ENCODE measurements around the gene A2ML1. TPM values are rescaled to one million over a fixed set of nuclear protein-coding genes. Genes with fewer than 3 reads are reported as not detected.
"Not testable (repeated sequence)": the region's sequence is repeated elsewhere in the genome, so short reads cannot be mapped to it uniquely, and the experiment has no call there.

A2ML1 gene
- total and polyA plus RNA-seq, 7 donors, result 0.09 to 0.28 (median 0.11) TPM; not detected in 4

DNA sequence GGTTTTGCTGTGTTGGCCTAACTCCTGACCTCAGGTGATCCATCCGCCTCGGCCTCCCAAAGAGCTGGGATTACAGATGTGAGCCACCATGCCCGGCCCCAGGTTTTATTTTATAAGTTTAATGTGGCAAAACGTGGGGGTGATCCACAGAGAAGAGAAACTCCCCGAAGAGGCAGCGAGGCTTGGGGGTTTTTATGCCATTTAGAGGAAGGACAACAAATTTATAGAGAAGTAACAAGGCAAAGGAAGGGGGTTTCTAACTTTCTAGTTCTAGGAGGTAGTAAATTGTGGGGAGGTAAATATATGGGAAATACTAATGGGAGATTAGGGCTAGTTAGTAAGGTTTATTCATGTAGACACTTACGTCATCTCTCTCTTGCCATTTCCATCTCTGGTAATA is 74.7 kb downstream of the A2ML1 start:
- H3K4me3 ChIP-seq, result no peak overlapping the region
- intact Hi-C loops (cut with DNase I), result no loop called here
- H3K27me3 ChIP-seq (ENCODE audit: insufficient read depth in 3 of 3, low read length in 2 of 3), result peaks cover 0 to 6% (median 0%) of the 10 kb centered on the region in 3 donors
- no peaks in the 10 kb centered on the region for H3K9me3 ChIP-seq
- DNase-seq (no peak), ATAC-seq (no peak)
- H3K36me3 ChIP-seq (ENCODE audit: insufficient read depth in 1 of 2, low read depth in 1 of 2), result no peaks in the 10 kb centered on the region
- TF ChIP-seq CTCF (IDR thresholded peaks at IDR 0.05), result no peak
- no peak overlapping the region for H3K27ac ChIP-seq
- 89 to 93% (median 90%) methylated on average over 7 of the region's 7 CpGs for WGBS, 3 donors
- H3K4me1 ChIP-seq, result no peaks in the 10 kb centered on the region

GRCh38 chr12:8899830-8900229 is 77.4 kb downstream of the A2ML1 start:
- WGBS, 3 donors, result 85 to 88% (median 88%) methylated on average over 6 of the region's 6 CpGs
- H3K36me3 ChIP-seq (ENCODE audit: insufficient read depth in 1 of 2, low read depth in 1 of 2), result no peaks in the 10 kb centered on the region
- intact Hi-C loops (cut with DNase I), result no loop called here
- H3K4me3 ChIP-seq, result no peak overlapping the region
- no peaks in the 10 kb centered on the region for H3K4me1 ChIP-seq
- H3K27ac ChIP-seq, result no peak overlapping the region
- ATAC-seq (no peak), DNase-seq (no peak)
- peaks cover 0 to 6% (median 0%) of the 10 kb centered on the region in 3 donors for H3K27me3 ChIP-seq (ENCODE audit: insufficient read depth in 3 of 3, low read length in 2 of 3)
- H3K9me3 ChIP-seq, result no peaks in the 10 kb centered on the region
- TF ChIP-seq CTCF (IDR thresholded peaks at IDR 0.05), result no peak

DNA sequence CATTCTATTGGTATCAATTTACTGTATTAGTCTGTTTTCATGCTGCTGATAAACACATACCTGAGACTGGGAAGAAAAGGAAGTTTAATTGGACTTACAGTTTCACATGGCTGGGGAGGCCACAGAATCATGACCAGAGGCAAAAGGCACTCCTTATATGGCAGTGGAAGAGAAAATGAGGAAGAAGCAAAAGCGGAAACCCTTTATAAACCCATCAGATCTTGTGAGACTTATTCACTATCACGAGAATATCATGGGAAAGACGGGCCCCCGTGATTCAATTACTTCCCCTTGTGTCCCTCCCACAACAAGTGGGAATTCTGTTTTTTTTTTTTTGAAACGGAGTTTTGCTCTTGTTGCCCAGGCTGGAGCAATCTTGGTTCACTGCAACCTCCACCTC is 80.3 kb downstream of the A2ML1 start:
- intact Hi-C loops (cut with DNase I); DNase-seq; H3K9me3 ChIP-seq; H3K36me3 ChIP-seq (ENCODE audit: insufficient read depth in 1 of 2, low read depth in 1 of 2); ATAC-seq; H3K4me3 ChIP-seq; H3K27ac ChIP-seq; H3K4me1 ChIP-seq; H3K27me3 ChIP-seq (ENCODE audit: insufficient read depth in 3 of 3, low read length in 2 of 3): not testable (repeated sequence)
- 68 to 74% (median 73%) methylated on average over 5 of the region's 5 CpGs for WGBS, 3 donors

GRCh38 chr12:8903646-8904045 is 81.2 kb downstream of the A2ML1 start:
- WGBS, 3 donors, result 74 to 77% (median 76%) methylated on average over 3 of the region's 3 CpGs
- Histone ChIP-seq H3K9me3 (no peaks in the 10 kb centered on the region), H3K27ac (no peak overlapping the region), H3K4me3 (no peak overlapping the region), H3K36me3 (ENCODE audit: insufficient read depth in 1 of 2, low read depth in 1 of 2) (no peaks in the 10 kb centered on the region), H3K4me1 (no peaks in the 10 kb centered on the region), H3K27me3 (ENCODE audit: insufficient read depth in 3 of 3, low read length in 2 of 3) (no peaks in the 10 kb centered on the region)
- ATAC-seq, result no peak
- TF ChIP-seq CTCF (IDR thresholded peaks at IDR 0.05), result no peak
- DNase-seq, result no peak
- intact Hi-C loops (cut with DNase I), result no loop called here

- ATAC-seq, result no peak
- intact Hi-C loops (cut with DNase I), result no loop called here
Measured at GRCh38 chr12:8904665-8905064, 82.2 kb downstream of the A2ML1 start.

More at GRCh38 chr12:8904665-8905064, 82.2 kb downstream of the A2ML1 start:
- H3K27me3 ChIP-seq (ENCODE audit: insufficient read depth in 3 of 3, low read length in 2 of 3), result no peaks in the 10 kb centered on the region
- no peaks in the 10 kb centered on the region for H3K4me1 ChIP-seq
- no peak overlapping the region for H3K27ac ChIP-seq
- no peaks in the 10 kb centered on the region for H3K9me3 ChIP-seq
- no peak overlapping the region for H3K4me3 ChIP-seq
- no peaks in the 10 kb centered on the region for H3K36me3 ChIP-seq (ENCODE audit: insufficient read depth in 1 of 2, low read depth in 1 of 2)
- no peak for DNase-seq
- TF ChIP-seq CTCF (IDR thresholded peaks at IDR 0.05), result no peak
